Activated T-cell treated with anti-CD3 and anti-CD28 coated beads for 48 hours (primary cell): ENCODE data around the gene PITX1.

Source experiments
- DNase-seq: peaks from one replicate; pipeline ENCODE4 v3.0.0-alpha.2; 2020; ENCODE audit warnings: low read depth

PITX1 gene

GRCh38 chr5:135029477-135030122, 4.4 kb downstream of the PITX1 start:
- DNase-seq = no peak

DNA sequence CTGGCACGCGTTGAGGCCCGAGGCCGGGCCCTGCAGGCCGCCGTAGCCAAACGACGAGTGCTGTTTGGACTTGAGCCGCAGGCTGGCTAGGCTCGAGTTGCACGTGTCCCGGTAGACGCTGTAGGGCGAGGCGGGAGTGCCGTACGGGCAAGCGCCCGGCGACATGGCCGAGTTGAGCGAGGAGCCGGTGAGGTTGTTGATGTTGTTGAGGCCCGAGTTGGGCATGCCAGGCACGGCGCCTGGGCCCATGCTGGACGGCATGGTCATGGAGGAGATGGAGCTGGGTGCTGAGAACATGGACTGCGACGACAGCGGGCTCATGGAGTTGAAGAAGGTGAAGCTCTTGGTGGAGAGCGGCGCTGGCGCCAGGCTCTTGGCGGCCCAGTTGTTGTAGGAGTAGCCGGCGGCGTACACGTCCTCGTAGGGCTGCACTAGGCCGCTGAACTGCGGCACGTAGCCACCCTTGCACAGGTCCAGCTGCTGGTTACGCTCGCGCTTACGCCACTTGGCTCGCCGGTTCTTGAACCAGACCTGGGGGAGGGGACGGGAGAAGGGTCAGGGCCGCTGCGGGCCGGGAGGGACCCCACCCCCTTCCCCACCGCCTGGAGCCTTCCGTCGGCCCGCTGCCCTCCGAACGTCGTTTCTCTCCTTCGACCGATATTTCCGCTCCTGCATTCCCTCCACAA, 5.1 kb downstream of the PITX1 start:
- DNase-seq = no peak

GRCh38 chr5:135027697-135028615, 6.1 kb downstream of the PITX1 start:
- DNase-seq = no peak

DNA sequence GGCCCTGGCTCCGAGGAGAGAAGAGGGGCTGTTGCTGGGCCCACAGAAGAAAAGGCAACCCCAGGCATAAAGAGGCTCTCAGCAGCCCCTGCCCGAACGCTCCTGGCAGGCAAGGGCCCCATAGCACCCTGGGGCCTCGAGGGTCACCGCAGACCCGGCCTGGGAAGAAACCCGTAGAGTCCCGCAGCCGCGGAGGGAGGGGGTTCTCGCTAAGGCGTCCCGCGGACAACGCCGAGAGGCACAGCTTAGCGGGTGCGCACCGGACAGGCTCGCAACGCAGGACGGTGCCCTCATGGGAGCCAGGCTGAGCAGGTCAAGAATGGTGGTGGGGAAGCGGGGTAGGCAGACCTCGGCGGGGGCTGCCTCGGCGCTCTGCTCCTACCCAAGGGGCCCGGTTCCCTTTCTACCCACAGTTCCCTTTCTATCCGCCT, 6.7 kb downstream of the PITX1 start:
- DNase-seq = no peak

DNA sequence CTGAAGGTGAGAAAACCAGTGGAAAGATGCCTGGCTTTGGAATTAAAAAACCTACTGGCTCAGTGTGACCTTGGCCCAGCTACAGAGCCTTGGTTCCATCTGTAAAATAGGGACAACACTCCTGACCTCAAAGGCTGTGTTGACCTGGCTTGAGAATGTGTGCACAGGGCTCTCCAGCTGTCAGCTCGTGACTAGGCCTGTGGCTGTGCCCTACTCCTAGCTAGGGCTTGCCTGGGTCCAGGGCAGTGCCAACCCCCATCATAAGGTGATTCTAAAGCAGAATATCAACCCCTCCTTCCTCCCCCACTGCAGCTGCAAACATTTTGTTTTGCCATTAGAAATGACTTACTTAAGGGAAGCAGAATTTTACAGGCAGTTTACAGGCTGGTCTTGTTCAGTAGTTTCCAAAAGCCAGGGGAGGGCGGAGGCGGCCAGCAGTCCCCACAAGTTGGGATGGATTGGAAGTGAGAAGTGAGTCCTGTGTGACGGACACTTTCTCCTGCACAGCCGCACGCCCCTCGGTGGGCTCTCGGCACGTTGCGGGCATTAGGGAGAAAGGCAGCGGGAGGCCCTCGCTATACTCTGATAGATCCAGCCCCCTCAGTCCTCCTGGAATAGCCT, 7.3 kb downstream of the PITX1 start:
- no peak for DNase-seq

DNA sequence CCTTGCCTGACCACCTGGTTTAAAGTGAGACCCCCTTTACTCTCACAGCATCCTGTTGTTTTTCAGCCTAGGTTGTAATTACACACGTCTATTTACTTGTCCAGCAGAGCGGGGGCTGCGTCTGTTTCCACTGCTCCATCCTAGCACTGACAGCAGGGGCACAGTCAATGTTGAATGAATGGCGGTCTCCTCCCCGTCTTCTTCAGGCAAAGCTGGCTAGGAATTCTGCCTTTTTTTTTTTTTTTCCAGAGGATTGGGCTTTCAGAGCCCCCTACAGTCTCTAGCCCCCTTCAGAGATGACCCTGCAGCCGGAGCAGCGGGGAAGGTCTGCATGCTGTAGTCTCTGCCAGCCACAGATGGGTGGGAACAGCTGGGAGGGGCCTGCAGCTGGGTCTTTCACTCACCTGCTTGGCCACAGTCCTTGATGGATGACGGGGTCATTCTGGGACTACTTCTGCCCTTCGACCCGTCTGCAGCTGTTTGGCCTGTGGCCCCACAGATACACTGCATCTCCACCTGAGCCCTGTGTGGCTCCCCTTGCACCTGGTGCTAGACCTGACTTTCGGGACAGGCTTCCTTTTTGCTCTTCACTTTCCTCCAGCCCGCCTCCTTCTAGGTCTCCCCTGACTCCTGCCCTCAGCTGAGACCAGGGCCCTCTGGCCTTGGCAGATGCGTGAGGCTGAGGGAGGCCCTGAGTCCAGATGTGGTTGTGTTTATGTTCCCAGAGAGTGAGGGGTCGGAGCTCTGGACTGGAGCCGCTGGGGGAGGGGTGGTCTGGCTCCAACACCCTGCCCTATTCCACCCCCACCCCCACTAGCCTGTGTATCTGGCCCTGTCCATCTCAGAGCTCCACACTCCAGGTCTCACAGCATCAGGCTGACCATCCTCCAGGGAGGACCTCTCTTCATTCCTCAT, 8.0 kb downstream of the PITX1 start:
- DNase-seq = no peak

DNA sequence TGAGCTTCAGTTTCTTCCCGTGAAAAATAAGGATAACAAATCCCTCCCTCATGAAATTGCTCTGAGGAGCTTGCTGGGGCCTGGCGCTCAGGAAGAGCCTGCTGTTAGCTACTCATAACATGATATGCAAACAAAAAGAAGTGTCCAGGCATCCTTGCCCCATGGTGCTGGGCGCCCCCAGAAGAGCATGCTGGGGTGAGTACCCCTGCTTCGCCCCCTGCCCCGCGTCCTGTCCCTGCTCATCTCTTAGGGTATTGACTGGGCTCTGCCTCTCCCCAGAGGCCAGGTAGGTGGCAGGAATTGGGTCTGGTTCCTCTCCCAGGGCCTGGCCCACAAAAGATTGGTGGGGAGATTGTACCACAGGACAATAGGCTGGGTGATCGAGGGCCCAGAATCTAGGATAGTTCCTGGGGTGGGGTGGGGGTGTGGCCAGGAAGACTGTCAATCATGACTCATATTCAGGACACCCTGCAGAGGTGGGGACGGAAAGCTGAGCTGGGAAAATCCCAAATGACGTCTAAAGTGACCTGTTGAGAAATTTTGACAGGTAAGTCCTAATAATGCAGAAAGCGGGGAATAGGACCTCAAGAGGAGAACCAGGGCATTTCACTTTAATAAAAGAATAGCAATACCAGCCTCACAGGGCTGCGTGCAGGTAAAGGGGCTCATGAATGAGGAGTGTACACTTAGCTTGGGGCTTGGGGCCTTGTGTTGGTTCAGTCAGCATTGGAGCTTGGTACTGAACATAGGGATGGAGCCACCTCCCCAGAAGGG, 8.9 kb downstream of the PITX1 start:
- DNase-seq = no peak

GRCh38 chr5:135020111-135020895, 13.7 kb downstream of the PITX1 start:
- no peak for DNase-seq

- no peak for DNase-seq
Measured at GRCh38 chr5:135019314-135019713, 14.7 kb downstream of the PITX1 start.

DNA sequence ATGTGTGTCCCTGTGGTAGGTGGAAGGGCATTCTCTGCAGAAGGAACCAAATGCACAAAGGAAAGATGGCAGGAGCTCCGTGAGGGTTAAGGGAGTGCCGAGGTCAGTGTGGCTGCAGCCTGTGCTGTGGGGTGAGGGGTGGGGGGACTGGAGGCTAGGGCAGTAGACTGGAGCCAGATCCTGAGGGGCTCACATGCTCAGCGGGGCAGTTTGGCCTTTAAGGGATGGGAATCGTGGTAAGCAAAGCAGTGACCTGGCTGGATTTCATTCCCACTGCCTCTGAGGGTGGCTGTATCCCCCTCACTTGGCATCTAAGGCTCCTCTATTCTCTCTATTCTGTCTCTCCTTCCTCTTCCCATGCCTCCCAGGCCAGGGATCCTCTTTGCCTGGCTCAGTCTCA, 15.6 kb downstream of the PITX1 start:
- no peak for DNase-seq

- DNase-seq = no peak
Measured at GRCh38 chr5:135016861-135017290, 17.2 kb downstream of the PITX1 start.

DNA sequence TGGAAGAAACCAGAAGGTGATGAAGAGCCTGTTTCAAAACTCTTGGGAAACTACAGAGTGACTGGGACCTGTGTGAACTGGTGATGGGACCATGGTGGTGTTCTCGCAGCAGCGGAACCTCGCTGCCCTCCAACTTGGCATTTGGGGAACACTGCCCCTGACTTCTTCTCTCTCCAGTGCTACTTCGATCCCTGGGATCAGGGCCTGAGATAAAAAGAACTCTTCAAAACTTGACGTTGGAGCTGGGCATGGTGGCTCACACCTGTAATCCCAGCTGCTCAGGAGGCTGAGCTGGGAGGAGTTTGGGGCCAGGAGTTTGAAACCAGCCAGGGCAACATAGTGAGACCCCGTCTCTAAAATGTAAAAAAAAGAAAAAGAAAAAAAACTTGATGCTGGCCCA, 18.1 kb downstream of the PITX1 start:
- no peak for DNase-seq

DNA sequence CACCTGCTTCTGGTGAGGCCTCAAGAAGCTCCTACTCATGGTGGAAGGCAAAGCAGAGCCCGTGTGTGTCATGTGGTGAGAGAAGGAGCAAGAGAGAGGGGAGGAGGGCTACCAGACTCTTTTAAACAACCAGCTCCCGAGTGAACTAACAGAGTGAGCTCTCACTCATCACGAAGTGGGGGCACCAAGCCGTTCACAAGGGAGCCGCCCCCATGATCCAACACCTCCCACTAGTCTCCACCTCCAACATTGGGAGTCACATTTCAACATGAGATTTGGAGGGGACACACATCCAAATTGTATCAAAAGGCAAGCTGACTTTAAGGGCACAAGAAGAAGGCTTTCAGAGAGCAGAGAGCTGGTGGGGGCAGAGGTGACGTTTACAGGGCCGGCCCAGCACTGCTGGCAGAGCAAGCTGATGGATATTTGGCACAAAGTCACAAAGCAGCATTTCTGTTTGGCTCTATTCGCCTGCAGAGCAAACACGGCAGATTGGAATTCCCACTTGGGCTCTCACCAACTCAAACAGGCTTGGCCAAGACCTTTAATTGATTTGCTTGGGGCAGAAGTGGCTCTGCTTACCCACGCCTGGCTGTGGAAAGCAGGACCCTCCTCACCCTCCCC, 20.0 kb downstream of the PITX1 start:
- DNase-seq = no peak

- no peak for DNase-seq
Measured at GRCh38 chr5:135013445-135013844, 20.6 kb downstream of the PITX1 start.

GRCh38 chr5:135012951-135013391, 21.1 kb downstream of the PITX1 start:
- DNase-seq = no peak

GRCh38 chr5:135012033-135012588, 21.9 kb downstream of the PITX1 start:
- DNase-seq = no peak

- no peak for DNase-seq
Measured at GRCh38 chr5:135011355-135012032, 22.5 kb downstream of the PITX1 start.
